A204.1 (cell line): Measurements from ENCODE around the gene DDX55.

Source experiments
- FAIRE-seq: peaks from 2 replicates; lab custom pipeline; 2012; peaks lifted over from hg19 to GRCh38; lab: Jason Lieb, UNC

Gene DDX55

DNA sequence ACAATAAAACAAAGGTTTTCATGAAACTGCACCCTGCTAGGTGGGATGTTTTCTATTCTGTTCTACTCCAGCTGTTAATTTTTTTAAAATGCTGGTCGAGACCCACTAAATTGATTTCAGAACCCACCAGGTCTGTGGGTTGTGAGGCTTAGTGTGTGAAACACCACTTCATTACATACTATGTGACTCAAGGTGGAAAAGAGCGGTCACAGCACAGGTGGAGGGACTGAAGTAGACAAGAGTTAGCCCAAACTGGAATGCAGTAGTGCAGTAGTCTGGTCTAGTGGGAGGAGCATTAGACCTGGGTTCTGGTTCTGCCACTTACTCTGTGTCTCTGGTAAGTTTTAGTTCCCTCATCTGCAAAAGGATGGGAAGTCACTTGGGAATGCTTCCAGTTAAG, 12.2 kb downstream of the DDX55 start:
- no peak for FAIRE-seq

- FAIRE-seq = no peak
These were observed 12.6 kb downstream of the DDX55 start for GRCh38 chr12:123614531-123614930.

GRCh38 chr12:123617144-123617543, 15.2 kb downstream of the DDX55 start:
- FAIRE-seq = no peak

DNA sequence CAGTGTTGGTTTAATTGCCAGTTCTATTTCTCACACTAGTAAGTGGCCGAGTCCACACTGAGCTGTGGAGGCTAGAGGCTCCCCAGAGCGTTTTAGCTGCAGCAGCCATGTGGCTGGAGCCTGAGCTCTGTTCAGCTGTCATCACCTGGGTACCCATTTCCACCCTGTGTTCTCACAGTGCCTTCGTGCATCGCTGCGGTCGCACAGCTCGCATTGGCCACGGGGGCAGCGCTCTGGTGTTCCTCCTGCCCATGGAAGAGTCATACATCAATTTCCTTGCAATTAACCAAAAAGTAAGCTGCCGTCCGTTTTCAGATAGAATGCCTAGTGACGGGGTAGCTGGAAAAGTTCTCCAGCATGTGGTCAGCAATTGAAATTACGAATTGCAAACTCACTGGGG, 15.7 kb downstream of the DDX55 start:
- no peak for FAIRE-seq

GRCh38 chr12:123621101-123621500, 19.2 kb downstream of the DDX55 start:
- no peak for FAIRE-seq

DNA sequence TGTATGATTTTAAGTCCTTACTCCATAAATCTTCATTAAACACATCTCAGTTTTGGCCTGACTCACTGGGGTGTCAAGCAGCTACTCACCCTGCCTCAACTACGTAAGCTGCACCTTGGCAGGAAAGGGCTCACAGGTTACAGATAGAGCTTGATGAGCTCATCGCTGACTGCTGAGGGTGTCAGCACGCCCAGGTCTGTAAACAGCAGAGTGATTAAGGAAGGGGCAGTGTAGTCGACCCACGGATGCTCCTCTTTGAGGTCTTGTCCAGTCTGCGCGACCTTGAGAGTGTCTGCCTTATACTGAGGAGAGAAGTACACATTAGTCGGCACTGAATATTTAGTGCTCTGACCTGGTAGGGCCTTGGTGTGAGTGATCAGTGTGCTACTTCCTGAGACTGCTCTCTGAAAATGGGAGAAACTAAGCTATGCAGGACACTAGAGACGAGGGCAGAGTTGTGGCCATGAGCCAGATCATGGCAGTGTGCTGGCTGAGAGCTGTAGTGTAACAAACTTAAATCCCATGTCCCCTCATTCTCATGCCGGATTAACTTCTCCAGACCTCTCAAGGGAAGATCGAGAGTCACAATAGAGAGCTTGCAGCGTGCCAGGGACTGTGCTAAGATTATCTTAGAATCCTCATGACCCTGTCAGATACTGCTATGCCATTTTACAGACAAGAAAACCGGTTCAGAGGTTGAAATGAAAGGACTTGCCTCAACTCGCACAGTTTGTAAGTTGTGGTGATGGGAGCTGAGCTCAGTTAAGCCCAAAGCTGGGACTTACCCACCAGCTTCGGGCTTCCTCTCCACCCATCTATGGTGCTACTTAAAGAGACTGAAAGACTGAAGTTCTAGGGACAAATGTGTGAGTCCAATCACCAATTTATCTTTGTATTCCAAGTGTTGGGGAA, 20.0 kb downstream of the DDX55 start:
- FAIRE-seq = no peak

DNA sequence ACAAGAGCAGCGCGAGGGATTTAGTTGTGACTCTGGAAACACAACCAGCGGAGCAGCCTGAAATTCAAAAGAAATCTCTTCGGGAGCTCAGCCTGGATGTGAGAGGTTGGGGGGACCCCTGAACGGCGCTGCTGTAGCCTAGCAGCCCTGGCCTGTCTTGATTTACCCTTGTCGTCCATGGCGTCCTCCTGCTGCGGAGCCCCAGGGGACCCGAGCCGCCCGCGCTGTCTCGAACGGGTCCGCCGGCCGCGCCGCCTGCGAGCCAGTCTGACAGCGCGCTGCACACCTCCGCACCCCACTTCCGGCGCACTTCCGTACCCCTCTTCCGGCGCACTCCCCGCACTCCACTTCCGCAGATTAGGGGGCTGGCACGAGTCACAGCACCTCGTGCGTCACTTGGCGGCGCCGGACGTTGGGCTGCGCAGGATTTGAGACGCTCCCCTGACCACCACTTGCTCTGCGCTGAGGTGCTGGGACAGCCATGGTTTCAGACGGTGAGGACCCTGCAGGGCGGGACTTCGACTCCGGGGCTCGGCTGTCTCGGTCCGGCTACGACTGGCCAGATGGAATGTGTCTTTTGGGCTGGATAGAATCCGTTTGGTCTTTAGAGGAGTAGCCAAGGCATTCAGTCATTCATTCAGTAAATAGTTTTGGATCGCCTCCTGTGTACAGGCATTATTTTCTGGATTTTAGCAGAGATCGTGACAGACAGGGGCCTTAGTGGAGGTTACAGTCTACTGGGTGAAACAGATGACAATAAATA, 31.7 kb downstream of the DDX55 start, which contains the start of the genes EIF2B1 and GTF2H3:
EIF2B1 (minus strand) TSS at position 308 of the 763 bp plus-strand sequence; CDS start at position 179, 129 bp downstream.
GTF2H3 (plus strand) TSS at position 451 of the 763 bp plus-strand sequence; CDS start at position 482, 31 bp downstream.
- FAIRE-seq = peak; percentile 74

DNA sequence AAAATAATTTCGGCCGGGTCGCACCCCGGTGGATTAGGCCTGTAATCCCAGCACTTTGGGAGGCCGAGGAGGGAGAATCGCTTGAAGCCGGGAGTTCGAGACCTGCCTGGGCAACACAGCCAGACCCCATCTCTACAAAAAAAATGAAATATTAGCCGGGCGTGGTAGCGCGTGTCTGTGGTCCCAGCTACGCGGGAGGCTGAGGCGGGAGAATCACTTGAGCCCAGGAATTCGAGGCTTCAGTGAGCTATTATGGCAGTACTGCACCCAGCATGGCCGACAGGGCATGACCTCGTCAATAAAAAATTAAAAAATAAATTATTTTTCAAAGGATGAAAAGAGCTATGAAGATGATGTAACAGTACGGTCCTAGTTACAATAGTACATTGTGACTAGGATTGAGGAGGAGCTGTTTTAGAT, 32.3 kb downstream of the DDX55 start:
- FAIRE-seq = no peak

GRCh38 chr12:123643911-123644310, 42.0 kb downstream of the DDX55 start:
- FAIRE-seq = no peak

DNA sequence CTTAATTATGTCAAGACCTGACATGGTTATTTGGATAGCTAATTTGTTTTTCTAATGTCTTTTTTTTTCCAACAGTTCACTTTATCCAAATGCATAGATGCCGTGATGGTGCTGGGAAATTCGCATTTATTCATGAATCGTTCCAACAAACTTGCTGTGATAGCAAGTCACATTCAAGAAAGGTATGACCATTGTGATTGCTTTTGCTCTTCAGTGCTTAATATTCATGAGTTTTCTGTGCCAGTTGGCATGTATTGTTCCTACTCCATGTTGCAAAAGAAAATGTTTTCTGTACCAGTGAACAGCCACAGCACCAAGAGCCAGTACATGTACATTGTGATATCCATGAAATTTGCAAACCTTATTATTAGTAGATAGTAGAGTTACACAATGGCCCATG, 43.5 kb downstream of the DDX55 start:
- no peak for FAIRE-seq

DNA sequence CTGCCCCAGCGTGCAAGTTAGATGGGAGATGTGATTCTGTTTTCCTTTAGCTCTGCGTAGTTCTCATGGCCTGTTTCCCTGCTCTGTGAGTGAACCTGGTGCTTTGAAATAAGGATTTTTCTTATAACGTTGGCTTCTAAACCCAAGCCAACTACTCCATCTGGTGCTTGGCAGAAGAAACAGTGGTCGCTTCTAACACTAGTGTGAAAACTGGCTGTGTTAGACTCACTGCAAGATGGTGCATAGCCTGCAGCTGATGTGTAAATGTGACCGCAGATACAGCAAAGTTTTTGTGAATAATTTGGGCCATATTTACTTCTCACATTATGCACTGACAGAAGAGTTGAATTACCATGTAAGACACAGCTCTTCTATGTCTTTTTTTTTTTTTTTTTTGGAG, 44.0 kb downstream of the DDX55 start:
- FAIRE-seq = no peak

DNA sequence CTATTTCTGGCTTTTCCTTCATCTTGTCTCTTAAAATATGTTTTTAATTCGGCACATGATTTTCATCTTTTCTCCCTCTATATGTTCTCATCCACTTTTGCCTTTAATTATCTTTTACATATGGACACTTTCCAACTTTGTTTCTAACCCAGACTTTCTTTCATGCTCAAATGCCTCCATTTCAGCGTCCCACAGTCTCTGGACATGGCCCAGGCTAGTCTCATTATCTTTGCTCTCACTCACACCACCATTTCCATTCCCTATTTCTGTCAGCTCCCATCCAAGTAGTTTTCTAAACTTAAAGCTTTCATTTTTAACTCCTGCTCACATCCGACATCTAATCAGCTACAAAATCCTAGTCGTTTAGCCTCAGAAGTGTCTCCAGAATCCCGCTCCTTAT, 46.5 kb downstream of the DDX55 start:
- FAIRE-seq = no peak

- FAIRE-seq = no peak
These were observed 52.3 kb downstream of the DDX55 start for GRCh38 chr12:123654129-123654701.

DNA sequence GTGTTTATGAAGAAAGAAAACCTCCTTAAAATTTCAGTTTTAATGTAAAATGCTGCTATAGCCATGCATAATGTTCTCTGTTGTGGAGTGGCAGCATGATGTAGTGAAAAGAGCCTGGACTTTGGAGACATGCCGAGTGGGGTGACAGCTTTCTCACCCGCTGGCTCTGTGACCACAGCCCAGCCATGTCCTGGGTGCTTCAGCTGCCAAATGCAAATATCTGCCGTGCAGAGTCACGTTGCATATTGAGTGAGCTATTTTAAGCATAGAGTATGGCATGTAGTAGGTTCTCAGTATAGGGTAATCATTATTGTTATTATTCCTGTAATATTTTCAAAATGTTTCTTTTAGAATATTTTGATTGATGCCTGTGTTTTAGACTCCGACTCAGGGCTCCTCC, 53.5 kb downstream of the DDX55 start:
- FAIRE-seq = no peak

GRCh38 chr12:123656392-123656791, 54.5 kb downstream of the DDX55 start:
- no peak for FAIRE-seq

DNA sequence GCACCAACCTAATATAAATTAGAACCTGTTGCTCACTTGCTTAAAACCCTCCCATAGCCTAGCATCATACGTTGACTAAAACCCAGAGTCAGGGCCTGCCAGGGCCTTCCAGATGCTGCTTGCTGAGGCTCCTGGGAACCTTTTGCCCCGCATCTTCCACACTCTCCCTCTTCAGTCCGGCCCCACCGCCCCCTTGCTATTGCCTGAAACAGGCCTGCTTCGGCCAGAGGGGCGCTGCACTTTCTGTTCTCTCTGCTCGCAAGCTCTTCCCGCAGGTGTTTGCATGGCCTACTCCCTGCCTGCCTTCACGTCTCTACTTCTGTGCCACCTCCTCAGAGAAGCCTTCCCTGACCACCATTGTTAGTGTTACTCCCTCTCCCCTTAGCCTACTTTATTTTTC, 55.3 kb downstream of the DDX55 start:
- no peak for FAIRE-seq

DNA sequence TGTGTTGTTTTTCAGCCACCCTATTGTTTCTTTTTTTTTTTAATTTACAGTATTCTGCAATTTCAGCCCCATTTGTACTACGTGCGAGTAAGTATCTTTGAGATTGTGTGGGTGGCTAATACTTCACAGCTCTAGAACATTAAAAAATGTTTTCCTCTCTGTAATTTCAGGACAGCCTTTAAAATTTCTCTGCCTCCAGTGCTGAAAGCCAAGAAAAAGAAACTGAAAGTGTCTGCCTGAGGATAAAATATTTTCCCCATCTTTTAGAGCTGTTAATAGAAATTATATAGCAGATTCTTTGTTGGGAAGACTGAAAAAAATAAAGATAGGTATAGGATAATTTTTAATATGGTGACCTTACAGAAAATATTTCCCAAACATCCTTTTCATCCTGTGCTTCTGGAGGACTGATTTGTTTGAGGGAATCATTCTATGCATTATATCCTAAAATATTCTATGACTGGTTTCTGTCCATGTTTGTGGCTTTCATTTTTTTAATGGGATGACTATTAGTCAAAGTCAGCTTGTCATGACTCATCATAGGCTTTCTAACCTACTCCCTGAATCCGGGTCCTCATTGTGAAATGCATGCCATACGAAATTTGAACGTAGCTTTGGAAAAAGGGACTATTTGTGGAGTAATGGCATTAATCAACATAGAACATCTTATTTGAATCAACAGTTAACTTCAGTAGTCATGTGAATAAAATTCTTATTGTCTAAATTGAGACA, 58.3 kb downstream of the DDX55 start:
- FAIRE-seq = no peak

GRCh38 chr12:123667771-123668170, 65.9 kb downstream of the DDX55 start:
- no peak for FAIRE-seq
